MCF 10A (cell line): Measurements from ENCODE around the gene TAF15. TPM values are rescaled to one million over a fixed set of nuclear protein-coding genes. Genes with fewer than 3 reads are reported as not detected.
A peak's percentile ranks its signal among the peaks of the same experiment; 100 is the strongest.

Source experiments
- BruUV-seq: library from RNA; stranded (reverse); fragments of 400-500 nt; replicated peaks from 2 replicates; lab custom pipeline; 2021; lab: Mats Ljungman, UMichigan
- CTCF ChIA-PET: fragments of 300-600 bp; sonication (Branson Sonifier 250); formaldehyde crosslinking; extraction: SDS; loops from one replicate; lab custom pipeline; 2021; ENCODE audit warnings: antibody characterized with exemption, inconsistent platforms; lab: Yijun Ruan, JAX
- POLR2A ChIA-PET: fragments of 300-600, 350-650 bp; sonication (Branson Sonifier 250); formaldehyde crosslinking; extraction: SDS; loops from one replicate; lab custom pipeline; 2020; ENCODE audit warnings: antibody characterized with exemption, inconsistent platforms; lab: Yijun Ruan, JAX
- DNase-seq: peaks from one replicate; pipeline ENCODE4 v3.0.0-alpha.2; 2018; ENCODE audit not compliant: unreplicated experiment
- H3K27ac Mint-ChIP-seq: one replicate; pipeline ENCODE4 v1.8.0; 2022; ENCODE audit warnings: mild to moderate bottlenecking, low read depth, mixed read lengths; ENCODE audit not compliant: unreplicated experiment
- H3K27me3 Mint-ChIP-seq: one replicate; pipeline ENCODE4 v1.8.0; 2022; ENCODE audit warnings: mixed read lengths; ENCODE audit not compliant: insufficient read depth, unreplicated experiment
- H3K36me3 Mint-ChIP-seq: one replicate; pipeline ENCODE4 v1.8.0; 2022; ENCODE audit warnings: mild to moderate bottlenecking, moderate library complexity, mixed read lengths; ENCODE audit not compliant: insufficient read depth, unreplicated experiment
- H3K4me1 Mint-ChIP-seq: one replicate; pipeline ENCODE4 v1.8.0; 2022; ENCODE audit warnings: mixed read lengths; ENCODE audit not compliant: insufficient read depth, unreplicated experiment
- H3K4me3 Mint-ChIP-seq: one replicate; pipeline ENCODE4 v1.8.0; 2022; ENCODE audit warnings: mild to moderate bottlenecking, moderate library complexity, mixed read lengths; ENCODE audit not compliant: unreplicated experiment
- H3K9me3 Mint-ChIP-seq: one replicate; pipeline ENCODE4 v1.8.0; 2022; ENCODE audit warnings: mixed read lengths; ENCODE audit not compliant: unreplicated experiment
- intact Hi-C: fragments of 100-400 bp; cut with micrococcal nuclease; formaldehyde crosslinking; loops from 2 replicates; pipeline ENCODE4 v1.14.1; 2022
- total RNA-seq: library from RNA; stranded (reverse); gene quantifications from 2 replicates; pipeline ENCODE4 v1.2.3, GENCODE V29; 2022
- TF ChIP-seq, protein P1 (sequence below): fragments of 200-600 bp; IDR thresholded peaks from one replicate; pipeline ENCODE4 v1.8.0; 2022; ENCODE audit warnings: antibody characterized with exemption, mild to moderate bottlenecking; ENCODE audit not compliant: unreplicated experiment

The TAF15 gene
- total RNA-seq, 1 experiment from 2014 or later, result 337 TPM

DNA sequence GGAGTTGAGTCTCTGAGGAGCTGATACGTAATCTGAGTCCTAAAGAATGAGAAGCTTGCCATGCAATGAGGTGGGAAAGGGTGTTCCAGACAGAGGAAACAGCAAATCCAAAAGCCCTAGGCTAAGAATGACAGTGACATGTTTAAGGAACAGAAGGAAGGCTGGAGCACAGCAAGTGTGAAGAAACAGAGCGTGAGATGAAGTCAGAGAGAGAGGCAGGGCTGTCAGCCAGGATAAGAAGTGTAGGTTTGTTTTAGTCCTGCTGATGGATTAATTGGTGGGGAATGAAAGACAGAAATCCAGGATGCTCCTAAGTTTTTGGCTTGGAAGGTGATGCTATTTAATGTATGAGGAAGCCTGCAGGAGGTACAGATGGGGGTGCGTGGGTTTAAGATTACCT is 28.3 kb upstream of the TAF15 start:
- no TSS peak for BruUV-seq
- TF ChIP-seq, protein P1, sequence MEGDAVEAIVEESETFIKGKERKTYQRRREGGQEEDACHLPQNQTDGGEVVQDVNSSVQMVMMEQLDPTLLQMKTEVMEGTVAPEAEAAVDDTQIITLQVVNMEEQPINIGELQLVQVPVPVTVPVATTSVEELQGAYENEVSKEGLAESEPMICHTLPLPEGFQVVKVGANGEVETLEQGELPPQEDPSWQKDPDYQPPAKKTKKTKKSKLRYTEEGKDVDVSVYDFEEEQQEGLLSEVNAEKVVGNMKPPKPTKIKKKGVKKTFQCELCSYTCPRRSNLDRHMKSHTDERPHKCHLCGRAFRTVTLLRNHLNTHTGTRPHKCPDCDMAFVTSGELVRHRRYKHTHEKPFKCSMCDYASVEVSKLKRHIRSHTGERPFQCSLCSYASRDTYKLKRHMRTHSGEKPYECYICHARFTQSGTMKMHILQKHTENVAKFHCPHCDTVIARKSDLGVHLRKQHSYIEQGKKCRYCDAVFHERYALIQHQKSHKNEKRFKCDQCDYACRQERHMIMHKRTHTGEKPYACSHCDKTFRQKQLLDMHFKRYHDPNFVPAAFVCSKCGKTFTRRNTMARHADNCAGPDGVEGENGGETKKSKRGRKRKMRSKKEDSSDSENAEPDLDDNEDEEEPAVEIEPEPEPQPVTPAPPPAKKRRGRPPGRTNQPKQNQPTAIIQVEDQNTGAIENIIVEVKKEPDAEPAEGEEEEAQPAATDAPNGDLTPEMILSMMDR, result no peak
- Mint-ChIP-seq H3K27me3 (no peaks in the 10 kb centered on the region), H3K27ac (no peak overlapping the region), H3K36me3 (peaks cover 53% of the 10 kb centered on the region), H3K9me3 (no peaks in the 10 kb centered on the region), H3K4me1 (peaks cover 49% of the 10 kb centered on the region), H3K4me3 (no peak overlapping the region)
- ChIA-PET POLR2A (interaction anchor here (26.1 to 27.6 kb wide), 3 partner anchors 6 to 28 kb away, joined by 489 to 736 read pairs (median 736); partner anchors contain the start of genes MMP28 and TAF15), CTCF (interaction anchor here (0.6 to 30.0 kb wide), 8 partner anchors 14 to 153 kb away, joined by 3 to 684 read pairs (median 5); partner anchors contain the start of gene TAF15)
- intact Hi-C loops, result no loop called here
- DNase-seq, result no peak

GRCh38 chr17:35784895-35785294 is 24.4 kb upstream of the TAF15 start:
- H3K9me3 Mint-ChIP-seq, result no peaks in the 10 kb centered on the region
- no TSS peak for BruUV-seq
- H3K4me1 Mint-ChIP-seq, result peaks cover 51% of the 10 kb centered on the region
- H3K36me3 Mint-ChIP-seq, result peaks cover 53% of the 10 kb centered on the region
- peak overlapping the region; percentile 93 for H3K27ac Mint-ChIP-seq
- peak overlapping the region; percentile 11 for H3K4me3 Mint-ChIP-seq
- ChIA-PET CTCF (interaction anchor here (0.6 to 6.2 kb wide), 7 partner anchors 10 to 721 kb away, joined by 3 to 48 read pairs (median 11); partner anchors contain the start of genes MMP28 and TAF15), POLR2A (interaction anchor here (0.5 to 27.6 kb wide), 7 partner anchors 5 to 206 kb away, joined by 3 to 736 read pairs (median 8); partner anchors contain the start of genes MMP28, PEX12 and TAF15)
- intact Hi-C loops, result no loop called here
- no peaks in the 10 kb centered on the region for H3K27me3 Mint-ChIP-seq
- TF ChIP-seq, protein P1, result no peak
- peak; percentile 98 for DNase-seq

- Mint-ChIP-seq H3K36me3 (peaks cover 42% of the 10 kb centered on the region), H3K27me3 (no peaks in the 10 kb centered on the region), H3K4me1 (peaks cover 50% of the 10 kb centered on the region), H3K27ac (peak overlapping the region; percentile 85), H3K9me3 (no peaks in the 10 kb centered on the region), H3K4me3 (no peak overlapping the region)
- ChIA-PET CTCF (interaction anchor here (0.7 to 6.2 kb wide), 7 partner anchors 8 to 23 kb away, joined by 3 to 48 read pairs (median 25); partner anchors contain the start of genes MMP28 and TAF15), POLR2A (interaction anchor here (0.9 to 27.6 kb wide), 5 partner anchors 3 to 198 kb away, joined by 3 to 736 read pairs (median 489); partner anchors contain the start of genes MMP28 and TAF15)
- no peak for DNase-seq
- intact Hi-C loops, result no loop called here
- no TSS peak for BruUV-seq
- TF ChIP-seq, protein P1, result no peak
These were observed 22.3 kb upstream of the TAF15 start for GRCh38 chr17:35786941-35787432.

GRCh38 chr17:35788477-35789368 is 20.6 kb upstream of the TAF15 start:
- Mint-ChIP-seq H3K4me1 (peaks cover 59% of the 10 kb centered on the region), H3K36me3 (peaks cover 30% of the 10 kb centered on the region), H3K27me3 (no peaks in the 10 kb centered on the region), H3K9me3 (no peaks in the 10 kb centered on the region), H3K4me3 (peak overlapping the region; percentile 52), H3K27ac (peak overlapping the region; percentile 85)
- ChIA-PET POLR2A (interaction anchor here (0.8 to 27.6 kb wide), 6 partner anchors 10 to 355 kb away, joined by 3 to 736 read pairs (median 36); partner anchors contain the start of gene TAF15), CTCF (interaction anchor here (0.6 to 6.2 kb wide), 12 partner anchors 8 to 720 kb away, joined by 3 to 48 read pairs (median 6); partner anchors contain the start of gene TAF15)
- TF ChIP-seq, protein P1, result no peak
- BruUV-seq, result TSS peak; percentile 69
- intact Hi-C loops, result no loop called here
- DNase-seq, result peak; percentile 95
